CD14-positive monocyte (primary cell): ENCODE data around the gene TEX36. TPM values are rescaled to one million over a fixed set of nuclear protein-coding genes. Genes with fewer than 3 reads are reported as not detected.
A peak's percentile ranks its signal among the peaks of the same experiment; 100 is the strongest.

Source experiments
- DNase-seq, 3 donors: peaks; one replicate each; pipeline ENCODE4 v3.0.0-alpha.2; 2011 to 2022
- H2AFZ ChIP-seq: 2 replicates; pipeline ENCODE4 v1.6.0; 2012; ENCODE audit warnings: mild to moderate bottlenecking, low read depth, low read length, inconsistent platforms; ENCODE audit not compliant: insufficient read depth, poor library complexity, severe bottlenecking
- H3K27ac ChIP-seq, 2 donors: 1 replicate in 1 of 2; 2 replicates in 1 of 2; pipeline ENCODE4 v1.5.1; 2012 to 2013; ENCODE audit warnings: low read length in 2 of 2, control low read depth in 1 of 2, inconsistent platforms in 1 of 2, low read depth in 1 of 2, mild to moderate bottlenecking in 1 of 2
- H3K27me3 ChIP-seq, 2 donors: one replicate each; pipeline versions ENCODE4 v1.6.0 to v1.6.1; 2011 to 2013; ENCODE audit warnings: low read length in 2 of 2; ENCODE audit not compliant: control insufficient read depth in 2 of 2, insufficient read depth in 2 of 2
- H3K36me3 ChIP-seq, 2 donors: replicated peaks in 1 of 2; 1 replicate in 1 of 2; 2 replicates in 1 of 2; pipeline versions ENCODE4 v1.5.1 to v1.6.1; 2012 to 2013; ENCODE audit warnings: low read length in 2 of 2, control low read depth in 1 of 2, inconsistent platforms in 1 of 2, mild to moderate bottlenecking in 1 of 2; ENCODE audit not compliant: insufficient read depth in 2 of 2, control insufficient read depth in 1 of 2
- H3K4me1 ChIP-seq, 2 donors: 1 replicate in 1 of 2; 2 replicates in 1 of 2; pipeline versions ENCODE4 v1.5.1 to v1.6.1; 2012 to 2013; ENCODE audit warnings: low read length in 2 of 2, control low read depth in 1 of 2, inconsistent platforms in 1 of 2, mild to moderate bottlenecking in 1 of 2, moderate library complexity in 1 of 2; ENCODE audit not compliant: insufficient read depth in 2 of 2, control insufficient read depth in 1 of 2
- H3K4me2 ChIP-seq: replicated peaks from 2 replicates; pipeline ENCODE3; 2012; ENCODE audit warnings: low read length, moderate library complexity, mild to moderate bottlenecking; ENCODE audit not compliant: poor library complexity, severe bottlenecking; ENCODE audit errors: extremely low read depth
- H3K4me3 ChIP-seq, 3 experiments: fragments of 200-600 bp in 1 of 3; sonication (generic) in 1 of 3; replicated peaks in 1 of 3; 1 replicate in 2 of 3; 2 replicates in 1 of 3; pipeline ENCODE4 v1.5.1; 2011 to 2013; ENCODE audit warnings: low read length in 3 of 3, mild to moderate bottlenecking in 3 of 3, control low read depth in 2 of 3, low read depth in 2 of 3, inconsistent platforms in 1 of 3, moderate library complexity in 1 of 3
- H3K79me2 ChIP-seq: 2 replicates; pipeline ENCODE4 v1.6.0; 2012; ENCODE audit warnings: mild to moderate bottlenecking, control low read depth, inconsistent platforms, low read length, moderate library complexity; ENCODE audit not compliant: insufficient read depth
- H3K9ac ChIP-seq: 2 replicates; pipeline ENCODE4 v1.6.0; 2017; ENCODE audit warnings: low read length, mild to moderate bottlenecking; ENCODE audit not compliant: insufficient read depth, poor library complexity, severe bottlenecking
- H3K9me3 ChIP-seq, 2 donors: replicated peaks in 1 of 2; 1 replicate in 1 of 2; 2 replicates in 1 of 2; pipeline versions ENCODE4 v1.5.1 to v1.6.1; 2012 to 2013; ENCODE audit warnings: low read length in 2 of 2, control low read depth in 1 of 2; ENCODE audit not compliant: control insufficient read depth in 1 of 2, insufficient read depth in 1 of 2
- H4K20me1 ChIP-seq: 2 replicates; pipeline ENCODE4 v1.6.0; 2012; ENCODE audit warnings: mild to moderate bottlenecking, low read length, control low read depth, moderate library complexity; ENCODE audit not compliant: insufficient read depth
- H3K27ac Mint-ChIP-seq, 7 donors: one replicate each; pipeline ENCODE4 v1.8.0; 2020; ENCODE audit warnings: mild to moderate bottlenecking in 7 of 7, mixed read lengths in 7 of 7, moderate library complexity in 6 of 7, inconsistent platforms in 2 of 7
- H3K27me3 Mint-ChIP-seq, 3 donors: one replicate each; pipeline ENCODE4 v1.8.0; 2021 to 2022; ENCODE audit warnings: low read depth in 3 of 3, mild to moderate bottlenecking in 3 of 3, mixed read lengths in 3 of 3, moderate library complexity in 3 of 3, inconsistent platforms in 1 of 3
- H3K36me3 Mint-ChIP-seq, 2 donors: one replicate each; pipeline ENCODE4 v1.8.0; 2020; ENCODE audit warnings: mixed read lengths in 2 of 2, inconsistent platforms in 1 of 2, mild to moderate bottlenecking in 1 of 2
- H3K4me1 Mint-ChIP-seq: one replicate; pipeline ENCODE4 v1.8.0; 2020; ENCODE audit warnings: mild to moderate bottlenecking, mixed read lengths
- H3K4me3 Mint-ChIP-seq, 2 donors: one replicate each; pipeline ENCODE4 v1.8.0; 2020; ENCODE audit warnings: mild to moderate bottlenecking in 2 of 2, mixed read lengths in 2 of 2, moderate library complexity in 1 of 2
- H3K9me3 Mint-ChIP-seq, 7 donors: one replicate each; pipeline ENCODE4 v1.8.0; 2020 to 2022; ENCODE audit warnings: mixed read lengths in 7 of 7, mild to moderate bottlenecking in 6 of 7, moderate library complexity in 6 of 7, inconsistent platforms in 2 of 7
- WGBS: methylation state at CpG from one replicate; pipeline ENCODE4 v1.1.5; 2013; ENCODE audit warnings: missing lambda C conversion rate; ENCODE audit not compliant: insufficient coverage; 5-methylcytosine and 5-hydroxymethylcytosine counted together
- intact Hi-C, 2 donors: fragments of 100-400 bp; cut with micrococcal nuclease; formaldehyde crosslinking; loops; one replicate each; pipeline versions ENCODE4 v1.15.0 to v1.15.1; 2023
- polyA plus RNA-seq, 3 donors: library from polyadenylated mRNA; depleted of rRNA in 1 of 3; unstranded in 2 of 3; stranded (reverse) in 1 of 3; fragments of 300-500 nt in 2 of 3; fragments of >200 nt in 1 of 3; fragmentation: Illumina TruSeq in 2 of 3; gene quantifications; 1 replicate in 2 of 3; 2 replicates in 1 of 3; pipeline ENCODE4 v1.2.3, GENCODE V29; 2012 to 2021
- TF ChIP-seq, protein P1 (sequence below): fragments of 200-600 bp; IDR thresholded peaks from one replicate; pipeline ENCODE4 v1.8.0; 2022; ENCODE audit warnings: antibody characterized with exemption, mild to moderate bottlenecking

TEX36 gene
- polyA plus RNA-seq, 3 donors: not detected

DNA sequence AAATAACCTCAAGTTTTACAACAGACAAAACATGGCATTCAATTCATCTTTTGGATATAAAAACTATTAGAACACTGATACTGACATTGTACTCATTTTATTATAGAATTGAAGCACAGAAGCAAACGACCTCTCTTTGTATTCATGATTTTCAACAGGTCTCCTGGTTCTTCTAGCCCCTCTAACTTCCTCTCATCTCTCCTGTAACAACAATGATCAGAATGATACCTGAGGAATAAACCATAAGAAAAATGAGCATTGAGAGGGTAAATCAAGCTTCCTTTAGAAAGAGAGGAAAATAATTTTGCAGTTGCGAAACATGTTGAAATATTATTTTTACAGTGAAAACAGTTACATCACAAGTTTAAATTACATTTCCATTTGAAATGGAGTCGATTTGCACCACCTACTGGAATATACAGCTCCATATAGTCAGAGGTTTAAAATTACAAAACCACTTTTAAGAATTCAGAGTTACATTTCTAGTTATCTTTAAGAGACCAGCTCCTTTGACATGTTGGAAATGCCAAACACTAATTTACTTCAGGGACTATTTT lies 17.5 kb upstream of the TEX36 start:
- Histone ChIP-seq H3K4me1 (no peaks in the 10 kb centered on the region), H3K9me3 (no peaks in the 10 kb centered on the region), H3K27me3 (no peaks in the 10 kb centered on the region), H3K79me2 (no peaks in the 10 kb centered on the region), H3K9ac (no peak overlapping the region), H4K20me1 (no peaks in the 10 kb centered on the region), H3K27ac (no peak overlapping the region), H2AFZ (no peak overlapping the region), H3K4me3 (no peak overlapping the region), H3K4me2 (no peak overlapping the region), H3K36me3 (no peaks in the 10 kb centered on the region)
- DNase-seq: no peak
- intact Hi-C loops: no loop called here
- Mint-ChIP-seq H3K4me1 (peaks cover 9% of the 10 kb centered on the region), H3K27me3 (peaks cover under 1 to 6% (median 2%) of the 10 kb centered on the region in 3 donors), H3K4me3 (no peak overlapping the region), H3K36me3 (no peaks in the 10 kb centered on the region), H3K9me3 (peaks cover 0 to 10% (median 5%) of the 10 kb centered on the region in 7 donors), H3K27ac (no peak overlapping the region)
- TF ChIP-seq, protein P1, sequence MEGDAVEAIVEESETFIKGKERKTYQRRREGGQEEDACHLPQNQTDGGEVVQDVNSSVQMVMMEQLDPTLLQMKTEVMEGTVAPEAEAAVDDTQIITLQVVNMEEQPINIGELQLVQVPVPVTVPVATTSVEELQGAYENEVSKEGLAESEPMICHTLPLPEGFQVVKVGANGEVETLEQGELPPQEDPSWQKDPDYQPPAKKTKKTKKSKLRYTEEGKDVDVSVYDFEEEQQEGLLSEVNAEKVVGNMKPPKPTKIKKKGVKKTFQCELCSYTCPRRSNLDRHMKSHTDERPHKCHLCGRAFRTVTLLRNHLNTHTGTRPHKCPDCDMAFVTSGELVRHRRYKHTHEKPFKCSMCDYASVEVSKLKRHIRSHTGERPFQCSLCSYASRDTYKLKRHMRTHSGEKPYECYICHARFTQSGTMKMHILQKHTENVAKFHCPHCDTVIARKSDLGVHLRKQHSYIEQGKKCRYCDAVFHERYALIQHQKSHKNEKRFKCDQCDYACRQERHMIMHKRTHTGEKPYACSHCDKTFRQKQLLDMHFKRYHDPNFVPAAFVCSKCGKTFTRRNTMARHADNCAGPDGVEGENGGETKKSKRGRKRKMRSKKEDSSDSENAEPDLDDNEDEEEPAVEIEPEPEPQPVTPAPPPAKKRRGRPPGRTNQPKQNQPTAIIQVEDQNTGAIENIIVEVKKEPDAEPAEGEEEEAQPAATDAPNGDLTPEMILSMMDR: no peak
- no CpG with 5 or more reads among the region's 3 CpGs for WGBS

DNA sequence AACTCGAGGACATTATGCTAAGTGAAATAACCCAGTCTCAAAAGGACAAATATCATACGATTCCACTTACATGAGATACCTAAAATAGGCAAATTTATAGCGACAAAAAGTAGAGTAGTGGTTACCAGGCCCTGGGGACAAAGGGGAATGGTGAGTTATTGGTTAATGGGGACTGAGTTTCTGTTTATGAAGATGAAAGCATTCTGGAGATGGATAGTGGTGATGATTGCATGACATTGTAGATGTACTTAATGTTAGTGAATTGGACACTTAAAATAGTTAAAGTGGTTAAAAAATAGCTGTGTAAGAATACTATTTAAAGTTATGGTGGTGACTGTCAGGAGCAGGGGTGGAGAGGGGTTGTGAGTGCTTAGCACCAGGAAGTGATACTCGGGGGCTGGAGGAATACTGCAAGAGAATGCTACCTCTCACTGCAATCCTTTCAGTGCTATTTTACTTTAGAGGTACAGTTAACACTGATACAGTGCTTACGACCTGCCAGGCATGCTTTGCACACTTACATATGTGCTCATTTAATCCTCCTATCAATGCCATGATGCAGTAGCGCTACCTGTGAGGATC lies 16.7 kb upstream of the TEX36 start:
- H3K9ac ChIP-seq: no peak overlapping the region
- Mint-ChIP-seq H3K27me3 (peaks cover 1 to 9% (median 2%) of the 10 kb centered on the region in 3 donors), H3K9me3 (peaks cover 0 to 10% (median 5%) of the 10 kb centered on the region in 7 donors), H3K4me1 (peaks cover 9% of the 10 kb centered on the region), H3K36me3 (no peaks in the 10 kb centered on the region), H3K27ac (peak overlapping the region in 1 of 7 donors; percentile 38), H3K4me3 (no peak overlapping the region)
- H3K4me1 ChIP-seq: no peaks in the 10 kb centered on the region
- no peak for DNase-seq
- no peaks in the 10 kb centered on the region for H4K20me1 ChIP-seq
- no peaks in the 10 kb centered on the region for H3K9me3 ChIP-seq
- H3K4me3 ChIP-seq: no peak overlapping the region
- TF ChIP-seq, protein P1: no peak
- no peak overlapping the region for H2AFZ ChIP-seq
- WGBS: 100% methylated on average over 1 of the region's 6 CpGs
- no peaks in the 10 kb centered on the region for H3K36me3 ChIP-seq
- intact Hi-C loops: no loop called here
- H3K79me2 ChIP-seq: no peaks in the 10 kb centered on the region
- H3K27ac ChIP-seq: no peak overlapping the region
- no peaks in the 10 kb centered on the region for H3K27me3 ChIP-seq
- no peak overlapping the region for H3K4me2 ChIP-seq
